CD4-positive, alpha-beta T cell treated with Interleukin-4 for 1 hour (primary cell): ENCODE measurements around the gene ZBTB32.

Experiments used
- DNase-seq, 2 donors: peaks; one replicate each; pipeline ENCODE4 v3.0.0-alpha.2; 2020 to 2022

ZBTB32 gene

DNA sequence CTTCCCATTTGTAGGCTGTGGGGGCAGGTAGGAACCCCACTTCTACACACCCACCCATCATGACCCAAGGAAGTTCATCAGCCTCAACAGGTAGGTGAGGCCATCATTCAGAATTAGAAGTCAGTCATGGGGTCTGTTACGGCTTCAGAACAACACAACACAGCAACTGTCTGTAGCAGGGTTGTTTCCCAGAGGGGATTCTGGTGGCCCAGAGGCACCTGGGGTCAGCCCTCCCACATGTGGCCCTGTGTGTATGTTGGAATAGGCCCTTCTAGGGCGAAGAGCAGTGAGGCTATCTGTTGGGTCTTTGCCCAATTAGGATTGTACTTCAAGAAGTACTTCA is 34.5 kb downstream of the ZBTB32 start:
- DNase-seq: no peak

DNA sequence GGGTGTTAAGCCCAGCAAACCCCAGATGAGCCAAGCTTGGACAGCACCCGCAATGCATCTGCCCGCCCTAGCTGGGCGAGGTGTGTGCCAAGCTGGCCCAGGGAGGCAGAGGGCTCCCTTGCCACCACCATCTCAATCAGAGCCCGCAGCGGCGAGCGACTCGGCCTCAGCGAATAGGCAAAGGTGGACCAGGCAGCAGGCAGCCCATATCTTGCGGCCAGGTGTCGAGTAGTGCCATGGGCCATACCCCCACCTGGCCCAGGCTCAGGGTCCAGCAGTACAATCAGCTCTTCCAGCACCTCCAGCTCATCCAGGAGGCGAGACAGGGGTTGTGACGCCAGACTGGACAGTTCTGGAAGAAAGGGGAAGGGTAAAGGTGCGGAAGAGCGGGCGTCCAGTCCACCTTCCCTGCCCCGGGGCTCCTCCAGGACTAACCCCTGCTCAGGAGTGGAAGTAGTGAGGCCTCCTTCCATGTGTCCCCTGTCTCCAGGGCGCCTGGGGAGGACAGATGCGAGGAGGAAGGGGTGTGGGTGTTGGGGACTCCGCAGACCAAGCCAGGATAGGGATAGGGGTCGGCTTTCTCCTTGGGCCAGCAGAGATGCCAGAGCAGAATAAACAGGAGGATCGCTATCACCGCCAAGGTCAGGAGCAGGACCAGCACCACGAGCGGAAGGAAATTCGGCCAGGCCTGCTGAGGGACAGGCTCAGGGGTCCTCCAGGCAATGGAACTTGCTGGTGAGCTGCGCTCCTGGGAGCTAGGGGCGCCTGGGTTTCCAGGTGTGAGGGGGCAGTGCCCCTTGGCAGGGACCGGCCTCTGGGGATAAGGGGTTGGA is 35.1 kb downstream of the ZBTB32 start:
- DNase-seq: no peak

DNA sequence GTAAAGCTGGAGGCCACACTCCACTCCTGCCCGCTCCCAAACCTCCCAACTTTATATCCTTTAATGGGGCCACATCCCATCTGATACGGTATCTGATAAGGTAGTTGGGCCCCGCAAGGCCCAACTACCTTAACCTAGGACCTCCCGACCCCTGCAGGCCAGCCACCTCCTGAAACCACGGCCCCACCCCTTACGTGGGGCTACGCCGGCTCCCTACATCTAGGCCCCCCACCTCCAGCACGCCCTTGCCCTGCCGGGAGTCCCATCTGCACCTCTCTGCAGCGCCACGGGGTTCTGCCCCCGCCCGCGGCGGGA is 35.7 kb downstream of the ZBTB32 start:
- DNase-seq: no peak

DNA sequence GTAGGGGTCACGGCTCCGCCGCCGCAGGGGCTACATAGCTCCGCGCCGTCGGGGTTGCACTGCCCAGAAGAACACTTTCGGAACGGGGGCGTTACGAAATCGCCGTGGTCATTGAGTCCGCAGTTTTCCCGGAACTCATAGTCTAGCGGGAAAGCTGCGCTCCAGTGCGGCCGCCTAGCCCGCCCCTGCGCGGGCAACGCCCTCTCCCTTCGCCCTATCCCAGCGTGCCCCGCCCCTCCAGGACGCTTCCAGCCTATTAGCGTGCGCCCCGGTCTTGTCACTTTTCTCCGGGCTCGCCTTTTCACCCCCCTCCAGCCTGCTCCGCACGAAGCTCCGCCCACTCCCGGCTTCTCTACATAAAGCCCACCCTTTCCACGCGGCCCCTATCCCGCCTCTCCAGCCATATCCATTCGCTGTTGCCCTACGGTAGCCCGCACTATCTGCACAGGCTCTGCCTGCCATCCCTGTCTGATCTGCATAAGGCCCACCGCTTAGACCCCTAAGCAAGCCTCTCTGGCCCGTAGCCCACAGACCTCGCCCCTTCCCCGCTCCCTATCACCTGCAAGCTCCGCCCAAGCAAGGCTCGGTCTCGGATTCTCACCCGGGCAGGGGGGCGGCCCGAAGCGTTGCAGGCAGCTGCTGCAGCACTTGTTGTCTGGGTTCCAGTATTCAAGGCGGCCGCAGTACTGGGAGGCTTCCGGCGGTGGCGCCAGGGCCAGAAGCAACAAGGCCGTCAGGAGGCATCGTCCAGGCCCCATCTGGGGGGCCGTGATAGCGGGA is 36.3 kb downstream of the ZBTB32 start:
- DNase-seq: peak; percentile 95

DNA sequence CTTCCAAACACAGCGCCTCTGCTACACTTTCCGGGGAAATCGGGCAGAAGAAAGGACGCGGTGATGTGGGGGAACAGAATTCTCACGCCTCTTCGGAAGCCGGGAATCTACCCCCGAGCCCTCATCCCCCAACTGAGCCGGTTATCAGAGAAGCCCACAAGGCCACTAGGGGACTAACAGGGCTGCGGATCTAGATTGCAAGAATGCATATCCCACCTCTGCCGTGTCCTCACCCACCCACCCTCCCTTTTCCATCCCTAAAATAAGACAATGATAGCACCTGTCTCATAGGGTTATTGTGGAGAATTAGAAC is 36.8 kb downstream of the ZBTB32 start:
- DNase-seq: no peak

DNA sequence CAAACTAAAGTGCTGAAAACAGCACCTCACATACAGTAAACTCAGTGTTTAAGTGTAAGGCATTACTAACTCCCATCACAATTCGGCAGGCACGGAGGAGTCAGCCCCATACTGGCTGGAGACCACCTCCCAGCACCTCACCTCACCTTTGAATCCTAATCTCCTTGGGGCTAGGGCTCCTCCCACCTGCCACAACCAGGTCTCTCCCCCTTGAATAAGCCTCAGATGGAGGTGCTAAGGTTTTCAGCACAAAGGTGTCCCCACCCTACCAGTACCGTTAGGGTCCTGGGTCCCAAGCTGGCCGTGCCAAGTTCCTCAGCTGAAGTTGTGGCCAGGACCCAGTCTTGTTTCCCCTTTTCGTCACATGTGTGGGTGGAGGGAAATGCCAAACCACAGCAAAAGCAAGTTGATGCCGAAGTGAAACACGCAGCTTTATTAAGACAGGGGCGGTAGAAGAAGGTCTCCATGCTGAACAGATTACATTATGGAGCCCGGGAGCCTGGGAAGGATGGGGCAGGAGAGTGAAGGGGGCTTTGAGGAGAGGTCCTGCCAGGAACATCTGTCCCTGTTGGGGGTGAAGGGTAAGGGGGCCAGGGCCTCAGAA is 37.9 kb downstream of the ZBTB32 start, which contains the start of gene IGFLR1:
Gene IGFLR1 (minus strand): TSS at position 332 of the 604 bp plus-strand sequence. CDS start 1,272 bp downstream, outside the sequence.
- DNase-seq: peak; percentile 79 to 82

DNA sequence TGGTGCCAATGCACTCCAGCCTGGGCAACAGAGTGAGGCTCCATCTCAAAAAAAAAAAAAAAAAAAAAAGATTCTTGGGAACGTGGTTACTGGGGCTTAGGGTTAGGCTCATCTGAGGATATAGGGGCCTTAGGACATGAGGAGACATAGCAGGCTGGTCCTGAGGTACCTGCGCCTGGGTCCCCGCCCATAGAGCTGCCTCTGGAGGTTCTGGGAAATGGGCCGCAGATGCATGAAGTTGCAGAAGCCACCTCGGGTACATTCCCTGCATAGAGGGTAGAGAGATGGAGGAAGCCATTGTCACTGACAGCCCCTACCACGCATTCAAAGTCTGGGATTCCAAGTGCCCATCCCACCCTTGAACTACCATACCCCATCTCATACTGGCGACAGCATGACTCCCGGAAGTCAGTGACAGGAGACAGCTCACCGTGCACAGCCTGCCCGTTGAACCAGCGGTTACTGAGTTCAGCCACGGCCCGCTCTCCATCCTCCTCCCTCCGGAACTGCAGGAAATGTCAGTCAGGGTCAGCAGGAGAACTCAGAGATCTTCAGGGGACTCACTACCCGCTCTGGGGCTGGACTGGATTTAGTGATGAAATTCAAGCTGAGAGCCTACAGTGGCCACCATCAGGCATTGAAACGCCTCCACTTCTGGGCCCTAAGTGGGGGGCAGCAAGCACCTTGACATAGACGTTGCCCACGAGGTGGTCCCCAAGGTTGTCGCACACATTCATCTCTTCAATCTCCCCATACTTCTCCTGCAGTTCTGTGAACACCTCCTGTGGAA is 39.5 kb downstream of the ZBTB32 start:
- no peak for DNase-seq

DNA sequence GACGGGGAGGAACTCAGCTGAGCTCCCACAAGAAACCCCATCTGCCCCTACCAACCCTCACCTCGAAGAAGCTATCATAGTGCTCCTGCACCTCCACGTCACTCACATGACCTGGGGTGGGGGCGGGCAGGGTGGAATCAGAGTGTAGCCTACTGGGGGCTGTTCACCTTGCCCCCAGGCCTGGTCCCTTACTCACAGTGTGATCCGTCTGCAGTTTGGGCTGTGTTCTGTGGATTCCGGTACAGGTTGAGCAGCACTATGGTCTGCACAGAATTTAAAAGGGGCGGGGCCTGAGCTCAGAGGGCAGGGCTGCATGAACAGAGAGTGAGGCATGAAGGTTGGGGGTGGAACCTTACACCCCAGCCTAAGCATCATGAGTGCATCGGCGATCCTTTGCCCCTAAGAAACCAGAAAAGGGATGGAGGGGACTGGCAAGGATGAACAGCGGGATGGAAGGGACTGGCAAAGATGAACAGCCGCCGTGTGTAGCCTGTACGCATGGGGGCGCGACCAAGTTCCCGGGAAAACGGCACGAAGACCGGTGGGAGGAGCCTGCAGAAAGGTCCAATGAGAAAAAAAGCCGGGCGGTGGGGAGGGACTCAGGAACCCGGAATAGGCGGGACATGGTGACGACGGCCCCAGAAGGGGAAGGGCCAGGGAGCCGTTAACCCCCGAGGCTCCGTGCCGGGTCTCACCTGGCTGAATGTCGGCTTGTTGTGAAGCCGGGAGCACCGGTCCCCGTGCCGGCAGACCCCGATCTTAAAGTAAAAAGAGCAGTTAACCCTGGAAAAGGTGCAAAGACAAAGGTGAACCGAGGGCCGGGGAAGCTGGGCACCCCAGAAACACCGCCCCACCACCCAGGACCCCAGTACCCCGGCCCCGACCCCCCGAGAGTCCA is 40.3 kb downstream of the ZBTB32 start:
- DNase-seq: peak; percentile 97

DNA sequence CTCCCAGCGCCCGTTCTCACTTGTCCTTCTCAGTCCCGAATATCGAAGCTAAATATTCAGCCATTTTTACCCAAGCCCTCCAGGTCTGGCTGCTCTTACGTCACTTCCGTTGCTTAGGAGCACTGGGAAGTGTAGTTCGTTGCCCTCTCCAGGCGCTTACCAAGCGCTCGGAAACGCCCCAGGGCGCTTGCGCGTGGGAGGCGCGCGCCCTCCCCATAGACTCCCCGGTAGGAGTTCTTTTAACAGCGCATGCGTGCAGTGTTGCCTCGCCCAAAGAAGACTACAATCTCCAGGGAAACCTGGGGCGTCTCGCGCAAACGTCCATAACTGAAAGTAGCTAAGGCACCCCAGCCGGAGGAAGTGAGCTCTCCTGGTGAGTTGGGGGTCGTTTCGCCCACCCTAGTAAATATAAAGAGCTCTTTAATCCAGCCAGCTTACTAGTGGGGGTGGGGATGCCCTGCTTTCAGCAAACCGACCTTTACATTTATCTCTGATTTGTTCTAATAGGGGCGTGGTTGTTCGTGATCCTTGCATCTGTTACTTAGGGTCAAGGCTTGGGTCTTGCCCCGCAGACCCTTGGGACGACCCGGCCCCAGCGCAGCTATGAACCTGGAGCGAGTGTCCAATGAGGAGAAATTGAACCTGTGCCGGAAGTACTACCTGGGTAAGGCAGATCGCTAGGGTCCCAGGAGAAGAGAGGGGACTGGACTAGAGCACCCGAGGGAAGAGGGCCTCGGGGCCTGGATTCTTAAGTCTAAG is 41.1 kb downstream of the ZBTB32 start, which contains the start of the genes PSENEN and U2AF1L4:
Gene PSENEN (plus strand): TSS at position 324 of the 759 bp plus-strand sequence. CDS start 280 bp downstream, at position 604.
Gene U2AF1L4 (minus strand): TSS at position 91 of the 759 bp plus-strand sequence. CDS start 27 bp downstream, at position 64.
- peak; percentile 99 to 100 for DNase-seq

DNA sequence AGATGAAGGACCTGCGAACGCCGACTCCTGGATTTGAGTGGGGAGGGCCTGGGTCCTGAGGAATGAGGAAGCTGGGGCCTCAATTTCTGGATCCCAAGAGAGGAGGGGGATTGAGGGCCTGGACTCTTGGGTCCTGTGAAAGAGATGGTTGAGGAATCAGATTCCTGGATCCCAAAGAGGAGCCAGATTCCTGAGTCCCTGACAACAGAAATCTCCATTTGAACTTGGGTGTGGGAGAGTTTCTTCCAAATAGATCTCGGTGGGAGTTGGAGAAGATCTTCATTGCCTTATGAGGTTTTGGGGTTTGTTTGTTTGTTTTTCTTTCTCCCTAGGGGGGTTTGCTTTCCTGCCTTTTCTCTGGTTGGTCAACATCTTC is 41.7 kb downstream of the ZBTB32 start:
- DNase-seq: no peak

DNA sequence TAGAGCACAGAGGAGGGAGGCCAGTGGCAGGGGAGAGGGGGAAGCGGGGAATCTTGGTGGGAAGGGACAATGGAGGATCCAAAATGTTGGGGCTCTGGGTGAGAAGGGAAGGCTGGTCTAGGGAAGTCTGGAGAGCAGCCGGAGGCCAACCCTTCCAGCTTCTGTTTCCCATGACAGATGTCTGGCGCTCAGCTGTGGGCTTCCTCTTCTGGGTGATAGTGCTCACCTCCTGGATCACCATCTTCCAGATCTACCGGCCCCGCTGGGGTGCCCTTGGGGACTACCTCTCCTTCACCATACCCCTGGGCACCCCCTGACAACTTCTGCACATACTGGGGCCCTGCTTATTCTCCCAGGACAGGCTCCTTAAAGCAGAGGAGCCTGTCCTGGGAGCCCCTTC is 42.2 kb downstream of the ZBTB32 start:
- no peak for DNase-seq

DNA sequence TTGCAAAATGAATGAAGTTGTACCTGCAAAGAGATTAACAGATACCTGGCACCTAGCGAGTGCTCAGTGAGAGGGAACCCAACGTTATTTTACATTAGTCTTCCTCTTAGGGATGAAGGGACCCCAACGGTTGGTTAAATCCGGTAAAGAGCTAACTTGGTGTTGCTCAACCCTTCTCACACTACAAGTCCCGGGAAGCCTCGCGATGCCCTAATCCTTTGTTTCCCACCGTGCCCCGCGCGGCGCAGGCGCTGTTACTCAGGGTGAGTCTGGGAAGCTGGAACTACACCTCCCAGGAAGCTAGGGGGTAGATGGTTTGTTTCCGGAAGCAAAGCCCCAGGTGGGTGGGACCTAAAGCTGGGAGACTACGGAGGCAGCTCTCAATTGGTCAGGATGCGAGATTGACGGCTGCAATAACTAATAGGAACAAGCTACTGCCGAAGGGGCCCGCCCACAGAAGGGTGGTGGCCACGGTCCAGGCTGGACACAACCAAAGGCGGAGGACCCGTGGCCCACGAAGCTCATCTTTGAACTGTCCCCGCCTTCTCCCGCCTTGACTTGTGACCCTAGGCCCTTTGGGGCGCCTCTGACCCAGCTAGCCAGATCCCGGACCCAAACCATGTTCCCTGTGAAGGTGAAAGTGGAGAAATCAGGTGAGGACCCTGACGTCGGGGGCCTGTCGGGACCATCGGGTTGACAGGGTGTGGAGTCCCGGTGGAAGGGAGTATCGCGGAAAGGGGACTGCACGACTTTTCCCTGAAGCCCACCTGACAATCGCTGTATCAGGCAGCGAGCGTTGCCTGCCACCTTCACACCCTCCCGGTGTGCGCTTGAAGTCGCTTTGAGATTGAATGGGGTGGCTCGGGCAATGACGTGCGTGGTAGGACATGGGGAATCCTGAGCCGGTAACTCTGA is 44.0 kb downstream of the ZBTB32 start, which contains the start of gene LIN37:
Gene LIN37 (plus strand): TSS at position 471 of the 915 bp plus-strand sequence. CDS start 149 bp downstream, at position 620.
- peak; percentile 99 to 100 for DNase-seq

DNA sequence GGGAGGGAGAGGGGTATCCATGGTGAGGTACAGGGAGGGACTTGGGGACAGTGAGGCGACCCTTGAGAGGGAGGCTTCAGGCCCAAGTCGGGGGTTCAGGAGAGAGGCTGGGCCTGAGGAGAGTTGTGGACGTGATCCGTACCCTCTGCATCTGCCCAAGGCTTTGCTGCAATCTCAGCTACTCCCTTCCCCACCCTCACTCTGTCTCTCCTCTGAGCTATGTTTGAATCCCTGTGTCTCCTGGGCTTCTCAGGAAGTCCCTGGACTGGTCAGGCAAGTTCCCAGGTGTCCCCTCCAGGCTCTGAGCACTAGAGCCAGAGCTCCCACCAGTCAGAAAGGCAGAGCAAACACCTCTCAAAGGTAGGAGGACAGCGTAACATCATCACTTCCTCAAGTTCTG is 45.8 kb downstream of the ZBTB32 start:
- DNase-seq: no peak

DNA sequence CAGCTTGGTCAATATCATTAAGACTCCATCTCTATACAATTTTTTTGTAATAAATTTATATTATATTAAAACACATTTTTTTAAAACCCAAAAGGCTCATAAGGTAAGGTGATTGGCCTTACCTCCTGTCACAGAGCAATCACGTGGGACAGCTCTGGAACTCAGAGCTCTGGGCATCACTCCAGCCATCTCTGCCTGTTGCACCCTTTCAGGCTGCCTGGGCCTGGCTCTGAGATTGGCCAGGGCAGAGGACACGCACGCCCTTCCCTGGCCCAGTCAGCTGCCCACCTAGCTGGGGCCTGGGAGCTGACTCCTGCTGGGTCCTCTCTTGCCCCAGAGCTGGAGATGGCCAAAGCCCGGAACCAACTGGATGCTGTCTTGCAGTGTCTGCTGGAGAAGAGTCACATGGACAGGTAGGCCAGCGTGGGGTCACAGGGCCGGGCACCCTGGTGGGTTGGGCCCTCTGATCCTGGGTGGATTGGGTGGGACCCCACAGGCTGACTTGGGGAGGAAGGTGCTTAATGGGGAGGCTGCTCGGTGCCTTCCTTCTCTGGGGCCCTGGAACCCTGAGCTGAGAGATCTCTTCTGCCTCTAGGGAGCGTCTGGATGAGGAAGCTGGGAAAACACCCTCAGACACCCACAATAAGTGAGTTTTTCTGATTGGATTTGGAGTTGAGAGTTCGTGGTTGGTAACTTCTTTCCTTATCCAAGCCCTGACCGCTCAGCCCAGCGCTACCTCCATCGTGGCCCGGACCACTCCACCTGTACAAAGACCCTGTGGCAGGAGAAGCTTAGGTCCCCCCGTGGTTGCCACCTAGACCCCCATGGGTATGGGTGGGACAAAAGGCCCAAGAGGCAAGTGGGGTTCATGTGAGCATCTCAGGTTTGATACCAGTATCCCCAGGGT is 47.7 kb downstream of the ZBTB32 start:
- DNase-seq: no peak

DNA sequence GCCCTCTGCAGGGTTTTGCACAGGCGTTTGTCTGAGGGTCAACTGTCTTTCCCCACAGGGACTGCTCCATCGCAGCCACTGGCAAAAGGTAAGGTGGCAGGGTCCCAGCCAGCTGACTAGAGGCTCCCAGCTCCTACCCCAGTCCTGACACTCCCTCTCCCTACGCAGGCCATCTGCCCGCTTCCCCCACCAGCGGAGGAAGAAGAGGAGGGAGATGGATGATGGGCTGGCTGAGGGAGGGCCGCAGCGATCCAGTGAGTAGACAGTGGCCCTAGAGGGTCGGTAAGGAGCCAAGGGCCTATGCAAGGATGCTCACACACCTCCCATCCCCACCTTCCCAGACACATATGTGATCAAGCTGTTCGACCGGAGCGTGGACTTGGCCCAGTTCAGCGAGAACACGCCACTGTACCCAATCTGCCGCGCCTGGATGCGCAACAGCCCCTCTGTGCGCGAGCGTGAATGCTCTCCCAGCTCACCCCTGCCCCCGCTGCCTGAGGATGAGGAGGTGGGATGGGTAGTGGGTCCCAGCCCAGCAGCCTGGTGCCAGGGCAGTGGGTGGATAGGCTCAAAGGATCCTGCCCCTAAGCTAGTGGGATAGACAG is 48.5 kb downstream of the ZBTB32 start:
- DNase-seq: no peak

DNA sequence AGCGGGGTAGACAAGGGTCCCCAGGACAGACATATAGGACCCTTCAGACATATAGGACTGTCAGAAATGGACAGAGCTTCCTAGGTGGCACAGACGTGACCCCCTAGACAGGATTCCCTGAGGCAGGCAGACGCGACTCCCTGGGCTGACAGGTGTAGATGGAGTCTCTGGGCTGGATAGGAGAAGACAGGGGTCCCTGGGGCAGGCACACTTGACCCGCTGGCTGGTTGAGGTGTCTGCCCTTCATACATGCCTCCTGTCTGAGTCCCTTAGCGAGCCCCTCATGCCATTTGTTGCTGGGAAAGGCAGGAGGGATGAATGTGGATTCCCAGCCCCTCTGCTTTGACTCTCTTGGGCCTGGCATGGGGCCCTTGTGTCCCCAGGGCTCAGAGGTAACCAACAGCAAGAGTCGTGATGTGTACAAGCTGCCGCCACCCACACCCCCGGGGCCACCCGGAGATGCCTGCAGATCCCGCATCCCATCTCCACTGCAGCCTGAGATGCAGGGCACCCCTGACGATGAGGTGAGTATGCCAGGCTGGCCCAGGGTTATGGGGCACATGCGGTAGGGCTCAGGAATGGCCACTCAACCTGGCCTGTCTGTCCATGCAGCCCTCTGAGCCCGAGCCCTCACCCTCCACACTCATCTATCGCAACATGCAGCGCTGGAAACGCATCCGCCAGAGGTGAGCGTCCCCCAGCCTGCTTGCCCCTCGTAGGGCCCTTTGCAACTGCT is 49.4 kb downstream of the ZBTB32 start:
- no peak for DNase-seq

DNA sequence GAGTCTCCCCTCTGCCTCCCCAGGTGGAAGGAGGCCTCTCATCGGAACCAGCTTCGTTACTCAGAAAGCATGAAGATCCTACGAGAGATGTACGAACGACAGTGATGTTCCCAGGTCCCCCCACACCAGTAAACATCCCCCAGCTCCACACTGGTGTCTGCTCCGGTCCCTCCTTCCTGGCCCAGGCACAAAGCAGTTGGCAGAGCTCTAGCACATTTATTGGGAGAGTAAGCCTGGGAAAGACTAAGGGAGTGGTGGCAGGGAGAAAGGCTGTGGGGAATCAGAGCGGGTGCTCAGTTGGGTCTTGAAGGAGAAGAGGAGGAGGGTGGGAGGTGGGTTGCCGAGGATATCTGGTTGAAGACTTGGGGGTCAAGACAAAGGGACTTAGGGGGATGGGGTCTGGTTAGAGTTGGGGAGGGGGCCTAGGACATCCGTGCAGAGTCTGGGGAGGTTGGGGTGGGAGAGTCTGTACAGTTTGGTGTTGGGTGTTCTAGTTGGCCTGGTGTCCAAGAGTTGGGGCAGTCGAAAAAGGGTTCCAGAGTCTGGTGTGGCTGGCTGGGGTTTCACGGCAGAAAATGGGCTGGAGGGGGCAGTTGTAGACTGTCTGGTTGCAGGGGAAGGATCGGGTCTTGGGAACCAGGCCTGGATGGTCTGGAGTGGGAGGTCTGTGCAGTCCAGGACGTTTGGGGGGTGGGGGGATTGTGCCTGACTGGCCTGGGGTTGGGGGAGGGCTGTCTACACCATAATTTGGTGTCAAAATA is 50.2 kb downstream of the ZBTB32 start:
- no peak for DNase-seq
